Skin epidermis (tissue), 12 donors: ENCODE measurements around the gene VAMP8.
"Not testable (repeated sequence)": the region's sequence is repeated elsewhere in the genome, so short reads cannot be mapped to it uniquely, and the experiment has no call there.

Source experiments
- H3K27ac ChIP-seq, 21 experiments: fragments of 200-600 bp; sonication (generic) in 11 of 21; one replicate each; pipeline ENCODE4 v1.5.0; 2020; ENCODE audit warnings: mild to moderate bottlenecking in 3 of 21, inconsistent platforms in 2 of 21, moderate library complexity in 2 of 21
- H3K4me3 ChIP-seq, 7 experiments: fragments of 200-600 bp; sonication (generic) in 2 of 7; one replicate each; pipeline ENCODE4 v1.5.0; 2020; ENCODE audit warnings: inconsistent platforms in 2 of 7, mild to moderate bottlenecking in 2 of 7, moderate library complexity in 1 of 7

Gene VAMP8

GRCh38 chr2:85607268-85608215 is 30.2 kb downstream of the VAMP8 start:
- H3K27ac ChIP-seq, result peak overlapping the region in 3 of 21 experiments; percentile 5 to 25 (median 21)

GRCh38 chr2:85611217-85611704 is 33.9 kb downstream of the VAMP8 start:
- H3K27ac ChIP-seq, result peak overlapping the region; percentile 54 to 94 (median 86)

More at GRCh38 chr2:85607268-85608215, 30.2 kb downstream of the VAMP8 start:
- no peak overlapping the region for H3K4me3 ChIP-seq

GRCh38 chr2:85611705-85612587 is 34.6 kb downstream of the VAMP8 start, which contains the start of gene C2orf68:
C2orf68 (minus strand) TSS chr2:85612066; CDS start chr2:85611984, 82 bp downstream.
- peak within 1 kb of the TSS; percentile 54 to 94 (median 86) for H3K27ac ChIP-seq

More at GRCh38 chr2:85611217-85611704, 33.9 kb downstream of the VAMP8 start:
- H3K4me3 ChIP-seq, result peak overlapping the region; percentile 71 to 97 (median 93)

GRCh38 chr2:85613717-85614515 is 36.5 kb downstream of the VAMP8 start:
- no peak overlapping the region for H3K27ac ChIP-seq
- no peak overlapping the region for H3K4me3 ChIP-seq

More at GRCh38 chr2:85611705-85612587, 34.6 kb downstream of the VAMP8 start, which contains the start of gene C2orf68:
- H3K4me3 ChIP-seq, result peak within 1 kb of the TSS; percentile 71 to 97 (median 93)

GRCh38 chr2:85614757-85615156 is 37.4 kb downstream of the VAMP8 start:
- H3K27ac ChIP-seq, H3K4me3 ChIP-seq: not testable (repeated sequence)

- H3K27ac ChIP-seq, result peak overlapping the region in 18 of 21 experiments; percentile 63 to 96 (median 87)
- peak overlapping the region in 6 of 7 experiments; percentile 82 to 97 (median 92) for H3K4me3 ChIP-seq
These were observed 38.0 kb downstream of the VAMP8 start for GRCh38 chr2:85615413-85615728.

GRCh38 chr2:85617723-85618122 is 40.3 kb downstream of the VAMP8 start:
- H3K27ac ChIP-seq, H3K4me3 ChIP-seq: not testable (repeated sequence)

GRCh38 chr2:85619617-85620016 is 42.2 kb downstream of the VAMP8 start:
- no peak overlapping the region for H3K4me3 ChIP-seq
- H3K27ac ChIP-seq, result no peak overlapping the region

GRCh38 chr2:85621338-85621737 is 44.0 kb downstream of the VAMP8 start:
- H3K4me3 ChIP-seq, result no peak overlapping the region

GRCh38 chr2:85623991-85624390 is 46.6 kb downstream of the VAMP8 start:
- Histone ChIP-seq H3K27ac (no peak overlapping the region), H3K4me3 (no peak overlapping the region)

More at GRCh38 chr2:85621338-85621737, 44.0 kb downstream of the VAMP8 start:
- no peak overlapping the region for H3K27ac ChIP-seq

GRCh38 chr2:85628658-85629057 is 51.3 kb downstream of the VAMP8 start:
- no peak overlapping the region for H3K4me3 ChIP-seq
- no peak overlapping the region for H3K27ac ChIP-seq

GRCh38 chr2:85631316-85631715 is 53.9 kb downstream of the VAMP8 start:
- no peak overlapping the region for H3K27ac ChIP-seq

More at GRCh38 chr2:85631316-85631715, 53.9 kb downstream of the VAMP8 start:
- no peak overlapping the region for H3K4me3 ChIP-seq
